MM.1S (cell line): ENCODE results near the gene FAM9C.

Experiments
- EZH2phosphoT487 ChIP-seq: fragments of 300-600 bp; sonication (generic); IDR thresholded peaks from 2 replicates; pipeline ENCODE4 v1.6.1; 2018; ENCODE audit warnings: antibody characterized with exemption, low read length
- TF ChIP-seq, protein P1 (sequence below): fragments of 300-600 bp; sonication (generic); IDR thresholded peaks from 2 replicates; pipeline ENCODE4 v1.5.1; 2016; ENCODE audit warnings: antibody characterized with exemption, low read length, mixed read lengths

DNA sequence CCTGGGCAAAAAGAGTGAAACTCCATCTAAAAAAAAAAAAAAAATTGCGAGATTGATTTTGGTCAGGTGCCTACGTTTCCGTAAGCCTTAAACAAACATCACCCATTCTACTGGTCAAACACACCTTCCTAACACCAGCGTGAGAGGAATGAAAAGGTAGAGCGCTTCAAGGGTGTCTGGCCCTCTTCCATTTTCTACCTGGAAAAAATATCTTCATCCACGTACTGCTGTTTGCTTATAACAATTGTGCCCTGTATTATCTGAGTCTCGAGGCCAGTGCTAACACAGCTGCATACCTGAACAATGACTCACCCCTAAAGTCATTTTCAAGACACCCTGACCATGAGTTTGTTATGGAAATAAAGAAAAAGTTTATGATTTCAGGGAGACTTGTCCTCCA lies 55.6 kb downstream of the FAM9C start:
- TF ChIP-seq, protein P1, sequence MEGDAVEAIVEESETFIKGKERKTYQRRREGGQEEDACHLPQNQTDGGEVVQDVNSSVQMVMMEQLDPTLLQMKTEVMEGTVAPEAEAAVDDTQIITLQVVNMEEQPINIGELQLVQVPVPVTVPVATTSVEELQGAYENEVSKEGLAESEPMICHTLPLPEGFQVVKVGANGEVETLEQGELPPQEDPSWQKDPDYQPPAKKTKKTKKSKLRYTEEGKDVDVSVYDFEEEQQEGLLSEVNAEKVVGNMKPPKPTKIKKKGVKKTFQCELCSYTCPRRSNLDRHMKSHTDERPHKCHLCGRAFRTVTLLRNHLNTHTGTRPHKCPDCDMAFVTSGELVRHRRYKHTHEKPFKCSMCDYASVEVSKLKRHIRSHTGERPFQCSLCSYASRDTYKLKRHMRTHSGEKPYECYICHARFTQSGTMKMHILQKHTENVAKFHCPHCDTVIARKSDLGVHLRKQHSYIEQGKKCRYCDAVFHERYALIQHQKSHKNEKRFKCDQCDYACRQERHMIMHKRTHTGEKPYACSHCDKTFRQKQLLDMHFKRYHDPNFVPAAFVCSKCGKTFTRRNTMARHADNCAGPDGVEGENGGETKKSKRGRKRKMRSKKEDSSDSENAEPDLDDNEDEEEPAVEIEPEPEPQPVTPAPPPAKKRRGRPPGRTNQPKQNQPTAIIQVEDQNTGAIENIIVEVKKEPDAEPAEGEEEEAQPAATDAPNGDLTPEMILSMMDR = no peak
- TF ChIP-seq EZH2phosphoT487 = no peak
